Measurements from ENCODE around the gene SMIM35.
"Not testable (repeated sequence)": the region's sequence is repeated elsewhere in the genome, so short reads cannot be mapped to it uniquely, and the experiment has no call there.

The SMIM35 gene

GRCh38 chr11:117978291-117978910 lies 108.4 kb downstream of the SMIM35 start:
- DNase-seq, result not testable (repeated sequence)

GRCh38 chr11:117977612-117978264 lies 109.0 kb downstream of the SMIM35 start:
- not testable (repeated sequence) for DNase-seq

GRCh38 chr11:117977029-117977428 lies 109.7 kb downstream of the SMIM35 start:
- no peak for DNase-seq

GRCh38 chr11:117976445-117976844 lies 110.3 kb downstream of the SMIM35 start:
- DNase-seq, result no peak

- DNase-seq, result no peak
These were observed 113.3 kb downstream of the SMIM35 start for GRCh38 chr11:117973503-117973860.

GRCh38 chr11:117972629-117973502 lies 113.9 kb downstream of the SMIM35 start:
- DNase-seq, result no peak

- DNase-seq, result no peak
These were observed 114.7 kb downstream of the SMIM35 start for GRCh38 chr11:117972044-117972443.

GRCh38 chr11:117970400-117971024 lies 116.3 kb downstream of the SMIM35 start:
- DNase-seq, result no peak

GRCh38 chr11:117969160-117969991 lies 117.4 kb downstream of the SMIM35 start:
- no peak for DNase-seq

- DNase-seq, result no peak
These were observed 119.9 kb downstream of the SMIM35 start for GRCh38 chr11:117966908-117967307.

GRCh38 chr11:117962826-117963225 lies 123.9 kb downstream of the SMIM35 start:
- no peak for DNase-seq

GRCh38 chr11:117961896-117962295 lies 124.9 kb downstream of the SMIM35 start:
- DNase-seq, result no peak

GRCh38 chr11:117960406-117960805 lies 126.4 kb downstream of the SMIM35 start:
- no peak for DNase-seq

- DNase-seq, result no peak
These were observed 127.2 kb downstream of the SMIM35 start for GRCh38 chr11:117959438-117960149.

- DNase-seq, result no peak
These were observed 127.8 kb downstream of the SMIM35 start for GRCh38 chr11:117958949-117959348.

Measured in activated CD4-positive, alpha-beta T cell treated with anti-CD3 and anti-CD28 coated beads, Interleukin-2, amount 50 U/mL, for 1 hour (primary cell).